SK-N-SH treated with all-trans-retinoic acid at 6 μM for 48 hours (cell line): ENCODE data around the gene FXYD2.

Experiments used
- ATAC-seq: fragments of 200-7000 bp; cut with Tn5 transposase; 3 replicates; pipeline ENCODE4 v1.9.1; 2020; ENCODE audit warnings: mild to moderate bottlenecking, moderate library complexity
- ARNTL ChIP-seq: fragments of 450-650 bp; formaldehyde crosslinking; IDR thresholded peaks from 2 replicates; pipeline ENCODE4 v1.5.0; 2020; ENCODE audit warnings: low read depth, mild to moderate bottlenecking, moderate library complexity, borderline replicate concordance
- BACH2 ChIP-seq: fragments of 250-450 bp; sonication (Bioruptor Pico); IDR thresholded peaks from 2 replicates; pipeline ENCODE4 v1.9.0; 2021; ENCODE audit warnings: mild to moderate bottlenecking, borderline replicate concordance
- CSDC2 ChIP-seq: fragments of 250-450 bp; sonication (Bioruptor Pico); IDR thresholded peaks from 2 replicates; pipeline ENCODE4 v1.5.0; 2020; ENCODE audit warnings: mild to moderate bottlenecking, moderate library complexity
- ESRRG ChIP-seq: fragments of 250-450 bp; sonication (Bioruptor Pico); IDR thresholded peaks from 2 replicates; pipeline ENCODE4 v1.6.1; 2021; ENCODE audit warnings: mild to moderate bottlenecking
- GLIS3 ChIP-seq: fragments of 250-450 bp; sonication (Bioruptor Pico); IDR thresholded peaks from 2 replicates; pipeline ENCODE4 v1.5.0; 2020; ENCODE audit warnings: mild to moderate bottlenecking, moderate library complexity
- ISL1 ChIP-seq: fragments of 250-450 bp; sonication (Bioruptor Pico); IDR thresholded peaks from 2 replicates; pipeline ENCODE4 v2.1.2; 2022; ENCODE audit warnings: mild to moderate bottlenecking, moderate library complexity
- OSR1 ChIP-seq: fragments of 250-450 bp; sonication (Bioruptor Pico); IDR thresholded peaks from 2 replicates; pipeline ENCODE4 v1.8.0; 2022; ENCODE audit warnings: moderate library complexity, mild to moderate bottlenecking, inconsistent platforms
- PATZ1 ChIP-seq: fragments of 250-450 bp; sonication (Bioruptor Pico); IDR thresholded peaks from 2 replicates; pipeline ENCODE4 v1.8.0; 2020; ENCODE audit warnings: mild to moderate bottlenecking, moderate library complexity, borderline replicate concordance
- POU6F1 ChIP-seq: fragments of 250-450 bp; sonication (Bioruptor Pico); IDR thresholded peaks from 2 replicates; pipeline ENCODE4 v1.8.0; 2021; ENCODE audit warnings: low read depth, mild to moderate bottlenecking, moderate library complexity, borderline replicate concordance
- PPARA ChIP-seq: fragments of 250-450 bp; sonication (Bioruptor Pico); IDR thresholded peaks from 2 replicates; pipeline ENCODE4 v1.5.0; 2020; ENCODE audit warnings: mild to moderate bottlenecking, borderline replicate concordance
- RARB ChIP-seq: fragments of 250-450 bp; sonication (Bioruptor Pico); IDR thresholded peaks from 2 replicates; pipeline ENCODE4 v1.8.0; 2021; ENCODE audit warnings: mild to moderate bottlenecking, moderate library complexity
- TCF4 ChIP-seq: fragments of 250-450 bp; sonication (Bioruptor Pico); IDR thresholded peaks from 2 replicates; pipeline ENCODE4 v1.8.0; 2021; ENCODE audit warnings: mild to moderate bottlenecking, moderate library complexity, borderline replicate concordance
- TOX ChIP-seq: fragments of 250-450 bp; sonication (Bioruptor Pico); IDR thresholded peaks from 2 replicates; pipeline ENCODE4 v1.8.0; 2021; ENCODE audit warnings: mild to moderate bottlenecking, moderate library complexity, borderline replicate concordance
- ZC3H10 ChIP-seq: fragments of 250-450 bp; sonication (Bioruptor Pico); IDR thresholded peaks from 2 replicates; pipeline ENCODE4 v1.5.1; 2021; ENCODE audit warnings: mild to moderate bottlenecking, moderate library complexity
- ZFP3 ChIP-seq: fragments of 250-450 bp; sonication (Bioruptor Pico); IDR thresholded peaks from 2 replicates; pipeline ENCODE4 v1.5.0; 2020; ENCODE audit warnings: mild to moderate bottlenecking, moderate library complexity
- ZFP30 ChIP-seq: fragments of 450-650 bp; formaldehyde crosslinking; IDR thresholded peaks from 2 replicates; pipeline ENCODE4 v1.5.0; 2022; ENCODE audit warnings: mild to moderate bottlenecking, moderate library complexity
- ZNF565 ChIP-seq: fragments of 450-650 bp; formaldehyde crosslinking; conservative IDR thresholded peaks from 2 replicates; pipeline ENCODE4 v1.5.0; 2020; ENCODE audit warnings: low read depth, mild to moderate bottlenecking, moderate library complexity
- ZNF70 ChIP-seq: fragments of 450-650 bp; formaldehyde crosslinking; IDR thresholded peaks from 2 replicates; pipeline ENCODE4 v1.5.0; 2020; ENCODE audit warnings: mild to moderate bottlenecking, moderate library complexity
- TF ChIP-seq, protein P1 (sequence below): fragments of 250-450 bp; sonication (Bioruptor Pico); IDR thresholded peaks from 2 replicates; pipeline ENCODE4 v1.5.1; 2020; ENCODE audit warnings: low read depth, mild to moderate bottlenecking, moderate library complexity
- TF ChIP-seq, protein P2 (sequence below): fragments of 250-450 bp; sonication (Bioruptor Pico); IDR thresholded peaks from 2 replicates; pipeline ENCODE4 v1.5.0; 2020; ENCODE audit warnings: mild to moderate bottlenecking, moderate library complexity

The FXYD2 gene

DNA sequence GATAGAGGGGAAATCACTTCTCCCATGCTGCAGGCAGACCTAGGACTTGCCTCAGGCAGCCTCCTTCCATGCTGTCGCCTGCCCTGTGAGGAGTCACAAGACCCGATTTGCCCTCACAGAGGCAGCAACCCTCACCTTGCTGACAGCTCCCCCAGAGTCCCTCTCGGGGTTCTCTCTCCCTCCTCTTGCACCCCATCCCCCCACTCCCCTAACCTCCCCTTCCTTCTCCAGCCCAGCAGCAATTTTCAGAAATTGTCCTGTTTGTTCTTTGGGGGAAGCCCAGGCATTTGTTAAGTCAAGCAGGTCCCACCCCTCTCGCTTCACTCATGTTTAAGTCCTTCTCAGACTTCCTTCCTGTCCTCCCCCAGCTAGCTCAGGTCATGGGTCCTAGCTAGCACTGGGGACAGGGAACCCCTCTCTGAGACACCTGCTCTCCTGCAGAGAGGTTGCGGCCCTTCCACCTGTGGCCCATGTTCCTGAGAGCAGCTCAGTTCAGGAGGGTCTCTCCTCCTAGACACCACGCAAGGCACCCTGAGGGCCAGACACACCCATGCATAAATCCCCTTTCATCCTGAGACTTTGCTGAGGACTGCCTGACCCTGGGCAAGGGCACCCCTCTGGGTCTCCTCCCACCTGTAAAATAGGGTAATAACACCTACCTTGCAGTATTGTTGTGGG, 6.3 kb upstream of the FXYD2 start:
- TF ChIP-seq, protein P1, sequence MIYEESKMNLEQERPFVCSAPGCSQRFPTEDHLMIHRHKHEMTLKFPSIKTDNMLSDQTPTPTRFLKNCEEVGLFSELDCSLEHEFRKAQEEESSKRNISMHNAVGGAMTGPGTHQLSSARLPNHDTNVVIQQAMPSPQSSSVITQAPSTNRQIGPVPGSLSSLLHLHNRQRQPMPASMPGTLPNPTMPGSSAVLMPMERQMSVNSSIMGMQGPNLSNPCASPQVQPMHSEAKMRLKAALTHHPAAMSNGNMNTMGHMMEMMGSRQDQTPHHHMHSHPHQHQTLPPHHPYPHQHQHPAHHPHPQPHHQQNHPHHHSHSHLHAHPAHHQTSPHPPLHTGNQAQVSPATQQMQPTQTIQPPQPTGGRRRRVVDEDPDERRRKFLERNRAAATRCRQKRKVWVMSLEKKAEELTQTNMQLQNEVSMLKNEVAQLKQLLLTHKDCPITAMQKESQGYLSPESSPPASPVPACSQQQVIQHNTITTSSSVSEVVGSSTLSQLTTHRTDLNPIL (CRISPR knock-in tag), result no peak
- TF ChIP-seq BACH2 (no peak), ZFP3 (no peak), ARNTL (CRISPR knock-in tag) (no peak), PATZ1 (CRISPR knock-in tag) (no peak), TOX (no peak), ESRRG (CRISPR knock-in tag) (no peak), RARB (CRISPR knock-in tag) (no peak), ZC3H10 (no peak), GLIS3 (no peak), ISL1 (CRISPR knock-in tag) (no peak)
- no peak for ATAC-seq

GRCh38 chr11:117830072-117830471, 5.5 kb upstream of the FXYD2 start:
- no peak for ATAC-seq
- TF ChIP-seq BACH2, result no peak
- no peak for TF ChIP-seq ARNTL (CRISPR knock-in tag)
- TF ChIP-seq ZNF565, result no peak
- no peak for TF ChIP-seq ZFP30 (CRISPR knock-in tag)
- no peak for TF ChIP-seq TCF4 (CRISPR knock-in tag)
- TF ChIP-seq, protein P1 (CRISPR knock-in tag), result no peak
- no peak for TF ChIP-seq PPARA (CRISPR knock-in tag)
- no peak for TF ChIP-seq ZC3H10
- TF ChIP-seq CSDC2 (CRISPR knock-in tag), result no peak
- no peak for TF ChIP-seq PATZ1 (CRISPR knock-in tag)
- no peak for TF ChIP-seq RARB (CRISPR knock-in tag)

GRCh38 chr11:117829369-117829725, 4.8 kb upstream of the FXYD2 start:
- TF ChIP-seq POU6F1 (CRISPR knock-in tag), result no peak
- TF ChIP-seq CSDC2 (CRISPR knock-in tag), result no peak
- TF ChIP-seq, protein P2, sequence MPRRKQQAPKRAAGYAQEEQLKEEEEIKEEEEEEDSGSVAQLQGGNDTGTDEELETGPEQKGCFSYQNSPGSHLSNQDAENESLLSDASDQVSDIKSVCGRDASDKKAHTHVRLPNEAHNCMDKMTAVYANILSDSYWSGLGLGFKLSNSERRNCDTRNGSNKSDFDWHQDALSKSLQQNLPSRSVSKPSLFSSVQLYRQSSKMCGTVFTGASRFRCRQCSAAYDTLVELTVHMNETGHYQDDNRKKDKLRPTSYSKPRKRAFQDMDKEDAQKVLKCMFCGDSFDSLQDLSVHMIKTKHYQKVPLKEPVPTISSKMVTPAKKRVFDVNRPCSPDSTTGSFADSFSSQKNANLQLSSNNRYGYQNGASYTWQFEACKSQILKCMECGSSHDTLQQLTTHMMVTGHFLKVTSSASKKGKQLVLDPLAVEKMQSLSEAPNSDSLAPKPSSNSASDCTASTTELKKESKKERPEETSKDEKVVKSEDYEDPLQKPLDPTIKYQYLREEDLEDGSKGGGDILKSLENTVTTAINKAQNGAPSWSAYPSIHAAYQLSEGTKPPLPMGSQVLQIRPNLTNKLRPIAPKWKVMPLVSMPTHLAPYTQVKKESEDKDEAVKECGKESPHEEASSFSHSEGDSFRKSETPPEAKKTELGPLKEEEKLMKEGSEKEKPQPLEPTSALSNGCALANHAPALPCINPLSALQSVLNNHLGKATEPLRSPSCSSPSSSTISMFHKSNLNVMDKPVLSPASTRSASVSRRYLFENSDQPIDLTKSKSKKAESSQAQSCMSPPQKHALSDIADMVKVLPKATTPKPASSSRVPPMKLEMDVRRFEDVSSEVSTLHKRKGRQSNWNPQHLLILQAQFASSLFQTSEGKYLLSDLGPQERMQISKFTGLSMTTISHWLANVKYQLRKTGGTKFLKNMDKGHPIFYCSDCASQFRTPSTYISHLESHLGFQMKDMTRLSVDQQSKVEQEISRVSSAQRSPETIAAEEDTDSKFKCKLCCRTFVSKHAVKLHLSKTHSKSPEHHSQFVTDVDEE (CRISPR knock-in tag), result no peak
- TF ChIP-seq ZC3H10, result no peak
- TF ChIP-seq ZFP3, result no peak
- TF ChIP-seq BACH2, result no peak
- no peak for TF ChIP-seq ESRRG (CRISPR knock-in tag)
- no peak for TF ChIP-seq TCF4 (CRISPR knock-in tag)
- TF ChIP-seq ZFP30 (CRISPR knock-in tag), result no peak
- TF ChIP-seq PPARA (CRISPR knock-in tag), result no peak
- no peak for TF ChIP-seq OSR1 (CRISPR knock-in tag)
- TF ChIP-seq PATZ1 (CRISPR knock-in tag), result no peak
- TF ChIP-seq ZNF70, result no peak
- no peak for ATAC-seq
